ENCODE measurements around the gene MED9. TPM values are rescaled to one million over a fixed set of nuclear protein-coding genes. Genes with fewer than 3 reads are reported as not detected.

MED9 gene
- total RNA-seq, 6 donors from 2014 or later, result 8.5 to 31.4 (median 13.9) TPM

- 0 to 1% methylated on average over 6 to 63 of the region's 93 CpGs for WGBS, 2 donors
- DNase-seq (peak; percentile 92 to 98), ATAC-seq (ENCODE audit: low FRiP score in 2 of 2) (peak; percentile 91 to 95)
- no peaks in the 10 kb centered on the region for H3K9me3 ChIP-seq
- peak in 1 of 4 donors; percentile 57 for TF ChIP-seq EP300 (IDR thresholded peaks at IDR 0.05)
- peak in 3 of 4 donors; percentile 96 to 100 (median 98) for TF ChIP-seq POLR2A (IDR thresholded peaks at IDR 0.05)
- TF ChIP-seq POLR2AphosphoS5 (IDR thresholded peaks at IDR 0.05), result peak; percentile 79 to 99
- peak; percentile 97 to 99 (median 98) for TF ChIP-seq CTCF (IDR thresholded peaks at IDR 0.05)
- H3K4me3 ChIP-seq, result peak within 1 kb of the TSS; percentile 59 to 79 (median 67)
- H3K36me3 ChIP-seq, result peaks cover 0 to 11% (median 10%) of the 10 kb centered on the region in 4 donors
- H3K27me3 ChIP-seq, result no peaks in the 10 kb centered on the region
- peaks cover 5 to 27% (median 22%) of the 10 kb centered on the region in 4 donors for H3K4me1 ChIP-seq
- H3K27ac ChIP-seq, result peak within 1 kb of the TSS; percentile 86 to 88 (median 87)
Measured at GRCh38 chr17:17496189-17497064, 19.6 kb downstream of the MED9 start, which contains the start of gene RASD1. Gene RASD1 (minus strand): TSS chr17:17496395. CDS start chr17:17496181, 214 bp downstream.

GRCh38 chr17:17497065-17497844 lies 20.5 kb downstream of the MED9 start:
- no peaks in the 10 kb centered on the region for H3K9me3 ChIP-seq
- DNase-seq (no peak), ATAC-seq (ENCODE audit: low FRiP score in 2 of 2) (no peak)
- peaks cover 0 to 3% (median 2%) of the 10 kb centered on the region in 4 donors for H3K36me3 ChIP-seq
- H3K4me3 ChIP-seq, result peak overlapping the region in 3 of 4 donors; percentile 65 to 79 (median 69)
- TF ChIP-seq EP300 (IDR thresholded peaks at IDR 0.05) (no peak), POLR2AphosphoS5 (IDR thresholded peaks at IDR 0.05) (no peak), POLR2A (IDR thresholded peaks at IDR 0.05) (no peak), CTCF (IDR thresholded peaks at IDR 0.05) (no peak)
- 45 to 56% methylated on average over 15 to 18 of the region's 19 CpGs for WGBS, 2 donors
- peak overlapping the region in 3 of 4 donors; percentile 86 to 88 (median 86) for H3K27ac ChIP-seq
- H3K27me3 ChIP-seq, result no peaks in the 10 kb centered on the region
- H3K4me1 ChIP-seq, result peaks cover 5 to 27% (median 22%) of the 10 kb centered on the region in 4 donors

GRCh38 chr17:17497845-17498520 lies 21.2 kb downstream of the MED9 start:
- 94 to 96% methylated on average over 8 to 10 of the region's 10 CpGs for WGBS, 2 donors
- H3K4me3 ChIP-seq, result no peak overlapping the region
- no peak for ATAC-seq (ENCODE audit: low FRiP score in 2 of 2)
- H3K27me3 ChIP-seq, result no peaks in the 10 kb centered on the region
- no peaks in the 10 kb centered on the region for H3K9me3 ChIP-seq
- no peaks in the 10 kb centered on the region for H3K36me3 ChIP-seq
- no peak overlapping the region for H3K27ac ChIP-seq
- no peak for TF ChIP-seq POLR2A (IDR thresholded peaks at IDR 0.05)
- no peak for TF ChIP-seq POLR2AphosphoS5 (IDR thresholded peaks at IDR 0.05)
- no peak for TF ChIP-seq CTCF (IDR thresholded peaks at IDR 0.05)
- no peak for TF ChIP-seq EP300 (IDR thresholded peaks at IDR 0.05)
- no peak for DNase-seq
- H3K4me1 ChIP-seq, result peaks cover 5 to 27% (median 22%) of the 10 kb centered on the region in 4 donors

- WGBS, 2 donors, result 88 to 91% methylated on average over 16 of the region's 16 CpGs
- Histone ChIP-seq H3K4me3 (no peak overlapping the region), H3K36me3 (no peaks in the 10 kb centered on the region), H3K27me3 (no peaks in the 10 kb centered on the region), H3K9me3 (no peaks in the 10 kb centered on the region), H3K27ac (no peak overlapping the region), H3K4me1 (peaks cover 5 to 27% (median 22%) of the 10 kb centered on the region in 4 donors)
- DNase-seq (no peak), ATAC-seq (ENCODE audit: low FRiP score in 2 of 2) (no peak)
- TF ChIP-seq EP300 (IDR thresholded peaks at IDR 0.05) (no peak), POLR2AphosphoS5 (IDR thresholded peaks at IDR 0.05) (no peak), CTCF (IDR thresholded peaks at IDR 0.05) (no peak), POLR2A (IDR thresholded peaks at IDR 0.05) (no peak)
Measured at GRCh38 chr17:17498606-17499301, 22.0 kb downstream of the MED9 start.

Measured in upper lobe of left lung (tissue), 6 donors.